Duodenal mucosa (tissue), 2 donors: ENCODE results near the gene DNAJB9.

Source experiments
- H3K27ac ChIP-seq: one replicate; pipeline ENCODE4 v1.7.0; 2013; ENCODE audit warnings: low read depth, low read length
- H3K27me3 ChIP-seq, 2 donors: one replicate each; pipeline ENCODE4 v1.7.0; 2013; ENCODE audit warnings: low read length in 2 of 2, control low read depth in 1 of 2; ENCODE audit not compliant: insufficient read depth in 2 of 2, control insufficient read depth in 1 of 2
- H3K36me3 ChIP-seq, 2 donors: one replicate each; pipeline ENCODE4 v1.7.0; 2013; ENCODE audit warnings: low read length in 2 of 2, control low read depth in 1 of 2; ENCODE audit not compliant: insufficient read depth in 2 of 2, control insufficient read depth in 1 of 2
- H3K4me1 ChIP-seq, 2 donors: one replicate each; pipeline ENCODE4 v1.7.0; 2013; ENCODE audit warnings: low read length in 2 of 2, control low read depth in 1 of 2; ENCODE audit not compliant: insufficient read depth in 2 of 2, control insufficient read depth in 1 of 2
- H3K4me3 ChIP-seq, 2 donors: one replicate each; pipeline ENCODE4 v1.7.0; 2013; ENCODE audit warnings: low read length in 2 of 2, low read depth in 1 of 2
- H3K9ac ChIP-seq, 2 donors: one replicate each; pipeline ENCODE4 v1.7.0; 2013; ENCODE audit warnings: low read length in 2 of 2, low read depth in 1 of 2
- H3K9me3 ChIP-seq, 2 donors: one replicate each; pipeline ENCODE4 v1.7.0; 2013; ENCODE audit warnings: low read length in 2 of 2, control low read depth in 1 of 2; ENCODE audit not compliant: control insufficient read depth in 1 of 2

Gene DNAJB9

DNA sequence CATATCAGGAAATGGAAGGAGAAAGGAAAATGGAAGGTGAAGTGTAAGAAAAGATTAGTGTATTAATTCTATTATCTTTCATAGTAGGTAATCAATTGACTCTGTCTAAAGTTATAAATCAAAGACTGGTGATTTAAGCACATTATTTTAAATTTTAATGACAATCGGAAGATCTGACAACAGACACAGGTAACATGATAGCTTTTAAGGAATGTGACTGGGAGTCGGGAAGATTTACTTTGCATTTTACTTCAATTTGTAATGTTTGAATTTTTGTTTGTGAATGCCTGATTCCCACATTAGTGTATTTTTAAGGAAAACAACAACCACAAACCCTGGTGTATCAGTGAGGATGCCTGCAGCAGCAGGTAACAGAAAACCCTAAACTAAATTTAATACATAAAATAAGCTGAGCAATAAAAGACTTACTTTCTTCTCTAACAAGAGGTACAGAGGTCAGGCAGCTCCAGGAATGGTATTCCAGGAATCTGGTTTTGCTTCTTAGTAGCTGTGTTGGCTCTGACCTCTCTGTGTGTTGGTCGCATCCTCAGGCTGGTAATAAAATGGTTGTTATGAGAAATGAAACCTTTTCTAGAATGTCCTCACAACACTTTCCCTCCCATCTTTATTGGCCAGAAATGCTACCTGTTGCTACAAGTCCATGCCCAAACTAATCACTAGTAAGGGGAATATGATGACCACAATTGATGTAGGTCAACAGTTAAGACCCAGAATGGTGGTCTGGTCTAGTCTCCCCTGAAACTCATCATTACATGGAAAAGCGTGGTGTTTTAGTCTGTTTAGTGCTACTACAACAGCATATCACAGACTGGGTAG, 12.2 kb downstream of the DNAJB9 start:
- no peak overlapping the region for H3K9ac ChIP-seq

DNA sequence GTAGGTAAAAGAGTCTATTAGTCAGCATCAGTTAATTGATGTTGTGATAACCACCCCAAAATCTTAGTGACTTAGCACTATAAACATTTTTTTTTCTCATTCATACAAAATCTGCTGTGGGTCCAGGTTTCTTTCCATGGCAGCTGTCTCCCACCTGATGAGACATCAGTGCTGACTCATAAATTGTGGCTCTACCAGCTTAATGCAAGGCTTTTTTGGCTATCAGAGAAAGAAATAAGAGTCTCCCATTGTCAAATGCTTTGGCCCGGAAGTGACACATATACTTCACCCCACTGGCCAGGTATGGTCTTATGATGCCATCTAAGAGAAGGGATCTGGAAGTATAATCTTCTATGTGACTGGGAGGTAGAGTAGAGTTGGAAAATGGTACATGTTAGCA, 14.5 kb downstream of the DNAJB9 start:
- no peak overlapping the region for H3K4me3 ChIP-seq
- H3K9me3 ChIP-seq: peaks cover 0 to 8% of the 10 kb centered on the region in 2 donors

More for the DNA sequence above, 12.2 kb downstream of the DNAJB9 start:
- H3K4me1 ChIP-seq: no peaks in the 10 kb centered on the region
- H3K27ac ChIP-seq: no peak overlapping the region
- H3K4me3 ChIP-seq: no peak overlapping the region
- no peaks in the 10 kb centered on the region for H3K27me3 ChIP-seq
- peaks cover 0 to 9% of the 10 kb centered on the region in 2 donors for H3K9me3 ChIP-seq
- peaks cover 9 to 12% of the 10 kb centered on the region in 2 donors for H3K36me3 ChIP-seq

DNA sequence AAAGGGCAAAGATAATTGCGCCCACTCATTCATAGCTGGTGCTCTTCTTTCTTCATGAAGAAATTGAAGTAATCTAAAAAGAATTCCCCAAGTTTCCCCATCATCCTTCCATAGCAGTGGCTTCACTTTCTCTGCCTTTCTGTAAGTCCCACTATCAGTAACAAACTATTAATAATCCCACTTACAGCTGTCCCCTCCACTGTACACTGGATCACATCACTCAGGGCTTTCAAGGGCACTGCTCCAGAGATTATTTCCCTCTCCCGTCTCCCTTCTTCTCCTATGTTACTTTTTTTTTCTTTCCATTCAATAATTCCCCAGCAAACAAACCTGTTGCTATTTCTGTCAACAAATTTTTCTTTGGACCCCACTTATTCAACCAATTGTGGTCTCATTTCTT, 16.2 kb downstream of the DNAJB9 start:
- no peaks in the 10 kb centered on the region for H3K4me1 ChIP-seq
- H3K27ac ChIP-seq: no peak overlapping the region
- H3K9me3 ChIP-seq: no peaks in the 10 kb centered on the region
- no peak overlapping the region for H3K4me3 ChIP-seq
- H3K27me3 ChIP-seq: no peaks in the 10 kb centered on the region
- H3K36me3 ChIP-seq: no peaks in the 10 kb centered on the region
- no peak overlapping the region for H3K9ac ChIP-seq

More for the DNA sequence above, 14.5 kb downstream of the DNAJB9 start:
- H3K36me3 ChIP-seq: peaks cover 7 to 10% of the 10 kb centered on the region in 2 donors
- no peaks in the 10 kb centered on the region for H3K4me1 ChIP-seq
- H3K9ac ChIP-seq: no peak overlapping the region
- H3K27me3 ChIP-seq: no peaks in the 10 kb centered on the region
- no peak overlapping the region for H3K27ac ChIP-seq

DNA sequence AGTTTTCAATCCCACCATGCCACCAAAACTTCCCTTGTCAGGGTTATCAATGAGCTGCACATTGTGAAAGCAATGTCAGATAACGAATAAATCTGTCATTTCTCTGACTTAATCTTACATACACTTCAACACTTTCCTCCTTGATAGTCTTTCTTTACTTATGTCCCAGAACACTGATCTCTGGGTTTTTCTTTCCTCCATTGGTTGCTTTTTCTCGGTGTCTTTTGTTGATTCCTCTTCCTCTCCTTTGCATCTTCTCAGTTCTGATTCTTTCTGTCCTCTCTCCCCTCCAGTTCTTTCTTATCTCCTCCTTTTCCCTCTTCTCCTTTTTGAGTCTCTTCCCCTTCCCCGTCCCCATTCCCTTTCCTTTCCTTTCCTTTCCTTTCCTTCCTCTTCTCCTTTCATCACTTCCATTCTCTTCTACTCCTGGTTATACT, 16.6 kb downstream of the DNAJB9 start:
- Histone ChIP-seq H3K27ac (no peak overlapping the region), H3K9ac (no peak overlapping the region), H3K4me1 (no peaks in the 10 kb centered on the region), H3K36me3 (no peaks in the 10 kb centered on the region), H3K9me3 (no peaks in the 10 kb centered on the region), H3K27me3 (no peaks in the 10 kb centered on the region), H3K4me3 (no peak overlapping the region)

DNA sequence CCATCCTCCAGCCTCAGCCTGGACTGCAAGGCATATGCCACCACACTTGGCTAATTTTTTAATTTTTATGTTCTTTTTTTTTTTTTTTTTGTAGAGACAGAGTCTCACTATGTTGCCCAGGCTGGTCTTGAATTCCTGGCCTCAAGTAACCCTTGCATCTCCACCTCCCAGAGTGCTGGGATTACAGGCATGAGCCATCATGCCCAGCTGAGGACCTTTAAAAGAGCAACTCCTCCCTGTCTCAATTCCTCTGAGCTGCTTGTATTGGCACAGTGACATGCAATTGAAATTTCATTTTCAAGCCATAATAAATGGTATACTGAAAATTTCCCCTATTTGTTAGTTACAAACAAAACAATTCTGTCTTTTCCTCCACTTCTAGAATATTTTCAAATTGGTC, 19.5 kb downstream of the DNAJB9 start:
- H3K4me3 ChIP-seq: no peak overlapping the region

DNA sequence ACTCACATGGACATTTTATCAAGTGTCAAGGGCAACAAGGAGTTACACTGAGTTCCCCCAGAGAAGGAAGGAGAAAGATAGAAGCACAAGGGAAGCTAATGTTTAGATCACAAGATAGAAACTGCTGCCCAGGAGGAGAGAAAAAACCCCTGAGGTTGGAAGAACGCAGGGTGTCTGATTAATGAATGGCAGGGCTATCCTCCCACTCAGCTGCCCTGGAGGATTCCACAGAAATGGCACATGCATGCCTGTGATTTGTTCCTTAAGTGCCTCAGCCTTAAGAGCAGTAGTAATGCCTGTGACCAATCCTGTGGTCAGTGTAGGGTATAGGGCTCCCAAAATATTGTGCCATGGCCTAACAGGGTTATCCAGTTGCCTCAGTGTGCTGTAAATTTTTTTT, 20.2 kb downstream of the DNAJB9 start:
- H3K4me1 ChIP-seq: peaks cover 5 to 7% of the 10 kb centered on the region in 2 donors
- H3K27me3 ChIP-seq: no peaks in the 10 kb centered on the region
- no peaks in the 10 kb centered on the region for H3K9me3 ChIP-seq
- H3K4me3 ChIP-seq: no peak overlapping the region
- H3K27ac ChIP-seq: no peak overlapping the region
- H3K36me3 ChIP-seq: no peaks in the 10 kb centered on the region
- H3K9ac ChIP-seq: no peak overlapping the region

More for the DNA sequence above, 19.5 kb downstream of the DNAJB9 start:
- Histone ChIP-seq H3K27ac (no peak overlapping the region), H3K4me1 (peaks cover 5 to 7% of the 10 kb centered on the region in 2 donors), H3K27me3 (no peaks in the 10 kb centered on the region), H3K36me3 (no peaks in the 10 kb centered on the region), H3K9me3 (no peaks in the 10 kb centered on the region), H3K9ac (no peak overlapping the region)

DNA sequence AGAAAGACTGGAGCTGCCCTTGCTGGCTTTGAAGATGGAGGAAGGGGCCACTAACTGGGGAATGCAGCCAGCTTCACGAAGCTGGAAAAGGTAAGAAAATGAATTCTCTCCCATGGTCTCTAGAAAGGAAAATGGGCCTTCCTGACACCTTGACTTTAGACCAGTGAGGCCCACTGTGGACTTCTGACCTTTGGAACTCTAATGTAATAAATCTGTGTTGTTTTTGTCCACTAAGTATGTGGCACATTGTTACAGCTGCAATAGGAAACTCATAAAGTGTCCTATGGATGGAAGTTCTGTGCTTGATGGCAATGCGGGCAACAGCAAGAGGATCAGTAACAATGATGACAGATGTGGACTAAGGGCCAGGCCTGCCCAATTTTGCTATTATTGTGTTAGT, 20.9 kb downstream of the DNAJB9 start:
- Histone ChIP-seq H3K27ac (no peak overlapping the region), H3K9me3 (no peaks in the 10 kb centered on the region), H3K36me3 (no peaks in the 10 kb centered on the region), H3K27me3 (no peaks in the 10 kb centered on the region), H3K9ac (no peak overlapping the region), H3K4me3 (no peak overlapping the region), H3K4me1 (peaks cover 5 to 7% of the 10 kb centered on the region in 2 donors)

DNA sequence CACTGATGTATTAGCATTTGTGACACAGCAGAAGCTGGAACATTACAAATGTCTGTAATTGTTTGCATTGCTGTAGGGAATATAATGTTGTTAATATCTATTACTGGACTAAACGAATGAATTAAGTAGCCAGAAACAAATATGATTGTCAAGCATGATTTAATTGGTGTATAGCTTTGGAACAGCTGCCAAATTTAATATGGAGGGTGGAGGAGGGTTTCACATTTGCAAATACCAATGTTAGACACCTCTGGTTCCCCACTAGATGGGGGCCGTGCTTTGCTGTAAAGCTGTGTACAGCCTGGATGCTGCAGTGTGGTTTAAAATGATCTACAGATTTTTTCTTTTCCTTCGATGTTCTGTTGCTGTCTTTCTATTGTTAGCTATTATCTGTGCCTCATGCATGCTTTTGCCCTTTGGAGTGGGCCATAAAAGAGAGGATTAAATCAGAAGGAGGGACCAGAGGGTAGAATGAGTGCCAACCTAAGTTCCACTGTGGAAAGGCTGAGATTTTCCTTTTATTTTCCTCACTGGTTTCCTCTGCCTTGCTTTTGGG, 23.1 kb downstream of the DNAJB9 start:
- Histone ChIP-seq H3K4me3 (no peak overlapping the region), H3K9ac (no peak overlapping the region), H3K27me3 (no peaks in the 10 kb centered on the region), H3K9me3 (no peaks in the 10 kb centered on the region), H3K4me1 (peaks cover 5 to 7% of the 10 kb centered on the region in 2 donors), H3K36me3 (no peaks in the 10 kb centered on the region), H3K27ac (no peak overlapping the region)

DNA sequence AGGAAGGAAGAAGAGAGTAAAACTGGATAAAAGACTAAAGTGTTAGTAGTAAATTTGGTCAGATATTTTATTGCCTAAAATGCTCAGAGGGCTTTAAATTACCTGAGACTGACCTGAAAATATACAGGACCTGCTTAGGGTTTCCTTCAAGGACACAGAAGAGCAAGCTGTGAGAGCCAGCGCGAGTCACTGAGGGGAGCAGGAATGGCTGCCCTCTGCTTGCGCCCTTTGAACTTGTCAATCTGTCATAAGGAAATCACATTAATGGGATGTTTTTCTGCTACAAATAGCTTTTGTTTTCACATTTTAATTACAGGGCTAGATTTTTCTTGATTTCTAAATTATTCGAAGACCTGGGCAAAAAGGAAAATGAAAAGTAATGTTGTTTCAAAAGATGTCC, 26.9 kb downstream of the DNAJB9 start:
- H3K27ac ChIP-seq: no peak overlapping the region
- no peak overlapping the region for H3K4me3 ChIP-seq
- H3K36me3 ChIP-seq: no peaks in the 10 kb centered on the region
- no peaks in the 10 kb centered on the region for H3K9me3 ChIP-seq
- peaks cover 5 to 7% of the 10 kb centered on the region in 2 donors for H3K4me1 ChIP-seq
- no peak overlapping the region for H3K9ac ChIP-seq
- no peaks in the 10 kb centered on the region for H3K27me3 ChIP-seq

DNA sequence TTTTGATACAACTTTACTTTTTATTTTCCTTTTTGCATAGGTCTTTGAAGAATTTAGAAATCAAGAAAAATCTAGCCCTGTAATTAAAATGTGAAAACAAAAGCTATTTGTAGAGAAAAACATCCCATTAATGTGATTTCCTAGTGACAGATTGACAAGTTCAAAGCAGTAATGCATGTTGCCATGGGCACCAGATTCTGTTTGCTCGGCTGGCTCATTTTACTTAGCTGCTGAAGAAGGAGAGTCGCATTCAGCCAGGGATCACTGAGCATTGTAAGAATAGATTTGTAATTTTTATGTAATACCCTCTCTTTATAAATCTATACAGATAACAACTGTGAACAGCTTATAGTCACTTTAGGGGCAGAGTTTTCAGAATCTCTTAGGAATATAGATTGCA, 28.5 kb downstream of the DNAJB9 start:
- no peak overlapping the region for H3K9ac ChIP-seq
- no peaks in the 10 kb centered on the region for H3K27me3 ChIP-seq
- H3K9me3 ChIP-seq: no peaks in the 10 kb centered on the region
- H3K4me3 ChIP-seq: no peak overlapping the region
- peaks cover 0 to under 1% of the 10 kb centered on the region in 2 donors for H3K4me1 ChIP-seq
- no peaks in the 10 kb centered on the region for H3K36me3 ChIP-seq
- H3K27ac ChIP-seq: no peak overlapping the region
